Thyroid gland (tissue), 4 donors: ENCODE measurements around the gene ITGA8. TPM values are rescaled to one million over a fixed set of nuclear protein-coding genes. Genes with fewer than 3 reads are reported as not detected.

Experiments used
- DNase-seq, 2 donors: peaks; one replicate each; pipeline ENCODE4 v3.0.0-alpha.2; 2019
- H3K27ac ChIP-seq, 3 donors: fragments of 200-600 bp; sonication (generic); 1 replicate in 2 of 3; 2 replicates in 1 of 3; pipeline ENCODE4 v1.5.1; 2016 to 2019; ENCODE audit warnings: mild to moderate bottlenecking in 1 of 3, moderate library complexity in 1 of 3
- H3K27me3 ChIP-seq: fragments of 200-600 bp; sonication (generic); one replicate; pipeline ENCODE4 v1.5.1; 2019
- H3K36me3 ChIP-seq, 2 donors: fragments of 200-600 bp; sonication (generic); one replicate each; pipeline ENCODE4 v1.5.1; 2016 to 2019
- H3K4me1 ChIP-seq, 2 donors: fragments of 200-600 bp; sonication (generic); one replicate each; pipeline ENCODE4 v1.5.1; 2017 to 2019
- H3K4me3 ChIP-seq, 3 donors: fragments of 200-600 bp; sonication (generic); replicated peaks in 1 of 3; 1 replicate in 2 of 3; 2 replicates in 1 of 3; pipeline ENCODE4 v1.5.1; 2016; ENCODE audit warnings: mild to moderate bottlenecking in 1 of 3
- H3K9me3 ChIP-seq: fragments of 200-600 bp; sonication (generic); one replicate; pipeline ENCODE4 v1.5.1; 2017
- CTCF ChIP-seq, 6 experiments: fragments of 200-600 bp in 3 of 6; fragments of 450-650 bp in 3 of 6; sonication (generic) in 3 of 6; IDR thresholded peaks; one replicate each; pipeline ENCODE4 v1.5.1; 2016 to 2019; ENCODE audit warnings: antibody characterized with exemption in 6 of 6, mild to moderate bottlenecking in 2 of 6, inconsistent platforms in 1 of 6, moderate library complexity in 1 of 6
- POLR2A ChIP-seq, 2 donors: fragments of 450-650 bp; IDR thresholded peaks; one replicate each; pipeline ENCODE4 v1.6.1; 2017; ENCODE audit warnings: antibody characterized with exemption in 2 of 2, mild to moderate bottlenecking in 2 of 2, moderate library complexity in 1 of 2
- WGBS, 2 donors: methylation state at CpG; one replicate each; pipeline ENCODE4 v1.1.5; 2017; 5-methylcytosine and 5-hydroxymethylcytosine counted together
- intact Hi-C: fragments of 100-400 bp; cut with DNase I; formaldehyde crosslinking; loops from one replicate; pipeline ENCODE4 v1.15.1; 2023
- total RNA-seq, 4 donors: library from RNA; depleted of rRNA; stranded (reverse); fragments of >200 nt; gene quantifications; one replicate each; pipeline ENCODE4 v1.2.3, GENCODE V29; 2016

Gene ITGA8
- total RNA-seq, 4 donors from 2014 or later, result 4.6 to 14.8 (median 4.9) TPM

GRCh38 chr10:15700078-15700674 is 19.5 kb downstream of the ITGA8 start:
- no peak overlapping the region for H3K4me3 ChIP-seq
- no peaks in the 10 kb centered on the region for H3K27me3 ChIP-seq
- 90 to 91% methylated on average over 4 of the region's 4 CpGs for WGBS, 2 donors
- no peaks in the 10 kb centered on the region for H3K9me3 ChIP-seq
- no peaks in the 10 kb centered on the region for H3K36me3 ChIP-seq
- no peak overlapping the region for H3K27ac ChIP-seq
- intact Hi-C loops, result no loop called here
- no peaks in the 10 kb centered on the region for H3K4me1 ChIP-seq
- TF ChIP-seq POLR2A (IDR thresholded peaks at IDR 0.05) (no peak), CTCF (IDR thresholded peaks at IDR 0.05) (no peak)
- no peak for DNase-seq

GRCh38 chr10:15695852-15696251 is 23.9 kb downstream of the ITGA8 start:
- no peaks in the 10 kb centered on the region for H3K9me3 ChIP-seq
- whole genome bisulfite sequencing, 2 donors, result 36 to 37% methylated on average over 12 of the region's 12 CpGs
- no peak for TF ChIP-seq CTCF (IDR thresholded peaks at IDR 0.05)
- no peak for TF ChIP-seq POLR2A (IDR thresholded peaks at IDR 0.05)
- H3K36me3 ChIP-seq, result no peaks in the 10 kb centered on the region
- no peaks in the 10 kb centered on the region for H3K4me1 ChIP-seq
- DNase-seq, result no peak
- H3K27ac ChIP-seq, result no peak overlapping the region
- H3K4me3 ChIP-seq, result no peak overlapping the region
- H3K27me3 ChIP-seq, result no peaks in the 10 kb centered on the region
- intact Hi-C loops, result no loop called here

DNA sequence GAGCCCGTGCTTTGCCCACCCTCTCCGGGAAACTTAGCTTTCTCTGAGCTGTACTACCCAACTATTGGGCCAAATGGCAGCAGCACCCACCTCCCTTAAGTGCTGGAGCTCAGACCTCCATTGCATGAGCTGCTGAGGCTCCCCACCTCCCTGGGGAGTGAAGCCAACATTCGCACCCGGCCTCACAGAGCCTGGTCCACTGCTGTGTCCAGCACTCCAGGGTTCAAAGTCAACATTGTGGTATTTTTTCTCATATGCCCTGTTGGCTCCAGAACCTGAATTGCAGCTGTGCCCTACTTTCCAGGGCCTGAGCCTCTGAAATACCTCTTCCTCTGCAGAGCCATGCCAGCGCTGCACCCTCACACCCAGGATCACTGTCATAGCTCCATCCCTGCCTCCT is 29.7 kb downstream of the ITGA8 start:
- Histone ChIP-seq H3K9me3 (no peaks in the 10 kb centered on the region), H3K4me1 (no peaks in the 10 kb centered on the region), H3K4me3 (no peak overlapping the region), H3K36me3 (no peaks in the 10 kb centered on the region), H3K27ac (no peak overlapping the region), H3K27me3 (no peaks in the 10 kb centered on the region)
- TF ChIP-seq POLR2A (IDR thresholded peaks at IDR 0.05) (no peak), CTCF (IDR thresholded peaks at IDR 0.05) (no peak)
- intact Hi-C loops, result no loop called here
- no peak for DNase-seq
- 85 to 94% methylated on average over 4 to 5 of the region's 5 CpGs for WGBS, 2 donors

- 77 to 79% methylated on average over 4 of the region's 4 CpGs for WGBS, 2 donors
- no peak for DNase-seq
- no peak for TF ChIP-seq CTCF (IDR thresholded peaks at IDR 0.05)
- TF ChIP-seq POLR2A (IDR thresholded peaks at IDR 0.05), result no peak
- Histone ChIP-seq H3K36me3 (no peaks in the 10 kb centered on the region), H3K27ac (no peak overlapping the region), H3K27me3 (no peaks in the 10 kb centered on the region), H3K9me3 (no peaks in the 10 kb centered on the region), H3K4me3 (no peak overlapping the region), H3K4me1 (no peaks in the 10 kb centered on the region)
- intact Hi-C loops, result no loop called here
These were observed 35.0 kb downstream of the ITGA8 start for GRCh38 chr10:15684768-15685167.

DNA sequence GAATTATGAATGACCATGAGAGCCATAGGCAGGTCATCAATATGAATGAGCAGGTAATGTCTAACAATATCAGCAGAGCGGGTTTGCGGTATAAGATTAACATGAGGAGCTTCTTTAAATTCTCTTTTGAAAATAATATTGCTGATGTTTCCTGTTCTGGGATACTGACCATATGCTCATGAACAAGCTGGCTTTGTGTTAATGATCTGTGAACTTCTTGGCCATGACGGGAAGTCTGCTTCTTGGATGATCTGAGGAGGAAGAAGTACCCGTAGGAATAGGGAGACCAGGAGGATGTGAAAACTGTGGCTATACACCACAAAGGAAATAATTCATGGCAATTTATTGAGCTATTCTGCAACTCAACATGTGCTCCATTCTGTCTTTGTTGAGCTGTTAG is 38.6 kb downstream of the ITGA8 start:
- no peaks in the 10 kb centered on the region for H3K4me1 ChIP-seq
- H3K36me3 ChIP-seq, result no peaks in the 10 kb centered on the region
- no peaks in the 10 kb centered on the region for H3K27me3 ChIP-seq
- WGBS, 2 donors, result 87 to 88% methylated on average over 4 of the region's 4 CpGs
- intact Hi-C loops, result no loop called here
- no peak overlapping the region for H3K27ac ChIP-seq
- DNase-seq, result no peak
- TF ChIP-seq POLR2A (IDR thresholded peaks at IDR 0.05), result no peak
- no peak for TF ChIP-seq CTCF (IDR thresholded peaks at IDR 0.05)
- H3K9me3 ChIP-seq, result no peaks in the 10 kb centered on the region
- no peak overlapping the region for H3K4me3 ChIP-seq
